Liver (tissue), 9 donors: ENCODE measurements around the gene SERTAD3. TPM values are rescaled to one million over a fixed set of nuclear protein-coding genes. Genes with fewer than 3 reads are reported as not detected.

Experiments
- DNase-seq: peaks from one replicate; pipeline ENCODE4 v3.0.0-alpha.2; 2017; ENCODE audit warnings: low spot score
- H3K27ac ChIP-seq, 2 donors: one replicate each; pipeline ENCODE4 v1.7.0; 2013; ENCODE audit warnings: inconsistent platforms in 2 of 2, low read length in 2 of 2, control low read depth in 1 of 2, low read depth in 1 of 2, mild to moderate bottlenecking in 1 of 2
- H3K27me3 ChIP-seq, 4 donors: one replicate each; pipeline versions ENCODE4 v1.6.1 to v1.7.0; 2013; ENCODE audit warnings: low read length in 3 of 4, inconsistent platforms in 1 of 4, mild to moderate bottlenecking in 1 of 4, moderate library complexity in 1 of 4; ENCODE audit not compliant: control insufficient read depth in 4 of 4, insufficient read depth in 4 of 4
- H3K36me3 ChIP-seq, 4 donors: one replicate each; pipeline versions ENCODE4 v1.6.1 to v1.7.0; 2013; ENCODE audit warnings: low read length in 3 of 4, mild to moderate bottlenecking in 3 of 4, low read depth in 1 of 4, moderate library complexity in 1 of 4; ENCODE audit not compliant: control insufficient read depth in 4 of 4, insufficient read depth in 3 of 4
- H3K4me1 ChIP-seq, 4 donors: one replicate each; pipeline versions ENCODE4 v1.6.1 to v1.7.0; 2013; ENCODE audit warnings: low read length in 3 of 4, mild to moderate bottlenecking in 3 of 4, moderate library complexity in 1 of 4; ENCODE audit not compliant: control insufficient read depth in 4 of 4, insufficient read depth in 4 of 4
- H3K4me3 ChIP-seq, 3 donors: one replicate each; pipeline versions ENCODE4 v1.6.1 to v1.7.0; 2013; ENCODE audit warnings: low read length in 3 of 3, control low read depth in 1 of 3, low read depth in 1 of 3, mild to moderate bottlenecking in 1 of 3
- H3K9ac ChIP-seq, 2 donors: one replicate each; pipeline ENCODE4 v1.7.0; 2013; ENCODE audit warnings: low read length in 2 of 2, mild to moderate bottlenecking in 2 of 2, moderate library complexity in 2 of 2, control low read depth in 1 of 2, low read depth in 1 of 2
- H3K9me3 ChIP-seq, 4 donors: one replicate each; pipeline versions ENCODE4 v1.6.1 to v1.7.0; 2013; ENCODE audit warnings: low read length in 3 of 4; ENCODE audit not compliant: control insufficient read depth in 4 of 4
- ATF3 ChIP-seq: IDR thresholded peaks from 2 replicates; pipeline ENCODE4 v1.6.1; 2016; ENCODE audit warnings: antibody characterized with exemption
- CTCF ChIP-seq: fragments of 150-350 bp; IDR thresholded peaks from 2 replicates; pipeline ENCODE4 v1.5.1; 2017; ENCODE audit warnings: improper control_type of control experiment, low read depth, low read length; ENCODE audit not compliant: missing input control
- EGR1 ChIP-seq, 2 donors: IDR thresholded peaks; 2 replicates each; pipeline ENCODE4 v1.6.1; 2016 to 2018; ENCODE audit warnings: antibody characterized with exemption in 2 of 2, low read depth in 2 of 2
- FOXA1 ChIP-seq: IDR thresholded peaks from 2 replicates; pipeline ENCODE4 v1.6.1; 2016; ENCODE audit warnings: antibody characterized with exemption
- FOXA2 ChIP-seq: IDR thresholded peaks from 2 replicates; pipeline ENCODE4 v1.6.1; 2016; ENCODE audit warnings: antibody characterized with exemption
- HNF4A ChIP-seq, 2 donors: conservative IDR thresholded peaks; 2 replicates each; pipeline ENCODE4 v1.6.1; 2016; ENCODE audit warnings: antibody characterized with exemption in 2 of 2, mild to moderate bottlenecking in 2 of 2
- JUND ChIP-seq, 2 donors: IDR thresholded peaks; 2 replicates each; pipeline ENCODE4 v1.6.1; 2016; ENCODE audit warnings: antibody characterized with exemption in 2 of 2
- MAX ChIP-seq: IDR thresholded peaks from 2 replicates; pipeline ENCODE4 v1.6.1; 2016; ENCODE audit warnings: antibody characterized with exemption
- RAD21 ChIP-seq, 2 donors: IDR thresholded peaks; 2 replicates each; pipeline ENCODE4 v1.6.1; 2016; ENCODE audit warnings: antibody characterized with exemption in 2 of 2, mild to moderate bottlenecking in 2 of 2
- REST ChIP-seq: IDR thresholded peaks from 2 replicates; pipeline ENCODE4 v1.6.1; 2016; ENCODE audit warnings: antibody characterized with exemption, mild to moderate bottlenecking
- RXRA ChIP-seq, 2 donors: IDR thresholded peaks; 2 replicates each; pipeline ENCODE4 v1.6.1; 2017 to 2018; ENCODE audit warnings: antibody characterized with exemption in 2 of 2, mild to moderate bottlenecking in 1 of 2
- SP1 ChIP-seq: IDR thresholded peaks from 2 replicates; pipeline ENCODE4 v1.6.1; 2018; ENCODE audit warnings: antibody characterized with exemption, mild to moderate bottlenecking
- TAF1 ChIP-seq: conservative IDR thresholded peaks from 2 replicates; pipeline ENCODE4 v1.6.1; 2016; ENCODE audit warnings: antibody characterized with exemption, mild to moderate bottlenecking
- YY1 ChIP-seq: IDR thresholded peaks from 2 replicates; pipeline ENCODE4 v1.6.1; 2016; ENCODE audit warnings: antibody characterized with exemption, mild to moderate bottlenecking
- ZBTB33 ChIP-seq: IDR thresholded peaks from 2 replicates; pipeline ENCODE4 v1.6.1; 2016; ENCODE audit warnings: antibody characterized with exemption
- WGBS: extraction: QIAGEN DNeasy Blood & Tissue Kit; methylation state at CpG from one replicate; pipeline ENCODE4 v1.1.7; 2013; 5-methylcytosine and 5-hydroxymethylcytosine counted together
- polyA plus RNA-seq, 2 donors: library from polyadenylated mRNA; stranded (reverse) in 1 of 2; unstranded in 1 of 2; fragments of 200-250 nt in 1 of 2; fragments of >200 nt in 1 of 2; fragmentation: Nextera tagmentation in 1 of 2; extraction: Ambion mirVana in 1 of 2; gene quantifications; one replicate each; pipeline versions ENCODE4 v1.2.1 to v1.2.3, GENCODE V29; 2013 to 2015
- total RNA-seq, 2 donors: library from RNA; depleted of rRNA; stranded (reverse); fragments of >200 nt; gene quantifications; one replicate each; pipeline ENCODE4 v1.2.3, GENCODE V29; 2014
- donor health status: healthy.
- donor health status: healthy.
- donor health status: healthy.
- donor health status: healthy.
- donor health status: healthy.

Gene SERTAD3
- total and polyA plus RNA-seq, 4 donors = 6.1 to 8.9 (median 6.9) TPM

- DNase-seq = no peak
- Histone ChIP-seq H3K9ac (no peak overlapping the region), H3K27ac (no peak overlapping the region), H3K4me1 (no peaks in the 10 kb centered on the region), H3K4me3 (no peak overlapping the region), H3K9me3 (no peaks in the 10 kb centered on the region), H3K36me3 (no peaks in the 10 kb centered on the region), H3K27me3 (no peaks in the 10 kb centered on the region)
- TF ChIP-seq HNF4A (conservative IDR thresholded peaks at IDR 0.05) (no peak), SP1 (no peak), JUND (IDR thresholded peaks at IDR 0.05) (no peak), ZBTB33 (no peak), ATF3 (no peak), FOXA1 (no peak), YY1 (no peak), RAD21 (IDR thresholded peaks at IDR 0.05) (no peak), MAX (no peak), RXRA (IDR thresholded peaks at IDR 0.05) (no peak), EGR1 (IDR thresholded peaks at IDR 0.05; ENCODE audit: low read depth in 2 of 2) (no peak)
- 93% methylated on average over 41 of the region's 41 CpGs for WGBS
Measured at GRCh38 chr19:40393894-40394815, 50.0 kb downstream of the SERTAD3 start.

- Histone ChIP-seq H3K4me1 (no peaks in the 10 kb centered on the region), H3K27me3 (no peaks in the 10 kb centered on the region), H3K4me3 (no peak overlapping the region), H3K9me3 (no peaks in the 10 kb centered on the region), H3K36me3 (no peaks in the 10 kb centered on the region), H3K27ac (no peak overlapping the region), H3K9ac (no peak overlapping the region)
- WGBS = 61% methylated on average over 9 of the region's 9 CpGs
- no peak for DNase-seq
- peak in 1 of 2 donors; percentile 28 for TF ChIP-seq RAD21 (IDR thresholded peaks at IDR 0.05)
- peak; percentile 6 for TF ChIP-seq CTCF
- no peak for TF ChIP-seq REST
- no peak for TF ChIP-seq FOXA1
- TF ChIP-seq YY1 = no peak
- no peak for TF ChIP-seq FOXA2
- TF ChIP-seq ZBTB33 = no peak
- no peak for TF ChIP-seq TAF1
- TF ChIP-seq MAX = no peak
- TF ChIP-seq EGR1 (IDR thresholded peaks at IDR 0.05; ENCODE audit: low read depth in 2 of 2) = no peak
Measured at GRCh38 chr19:40392894-40393517, 51.1 kb downstream of the SERTAD3 start.
